ENCODE data around the gene SOX5.
A peak's percentile ranks its signal among the peaks of the same experiment; 100 is the strongest.

The SOX5 gene

DNA sequence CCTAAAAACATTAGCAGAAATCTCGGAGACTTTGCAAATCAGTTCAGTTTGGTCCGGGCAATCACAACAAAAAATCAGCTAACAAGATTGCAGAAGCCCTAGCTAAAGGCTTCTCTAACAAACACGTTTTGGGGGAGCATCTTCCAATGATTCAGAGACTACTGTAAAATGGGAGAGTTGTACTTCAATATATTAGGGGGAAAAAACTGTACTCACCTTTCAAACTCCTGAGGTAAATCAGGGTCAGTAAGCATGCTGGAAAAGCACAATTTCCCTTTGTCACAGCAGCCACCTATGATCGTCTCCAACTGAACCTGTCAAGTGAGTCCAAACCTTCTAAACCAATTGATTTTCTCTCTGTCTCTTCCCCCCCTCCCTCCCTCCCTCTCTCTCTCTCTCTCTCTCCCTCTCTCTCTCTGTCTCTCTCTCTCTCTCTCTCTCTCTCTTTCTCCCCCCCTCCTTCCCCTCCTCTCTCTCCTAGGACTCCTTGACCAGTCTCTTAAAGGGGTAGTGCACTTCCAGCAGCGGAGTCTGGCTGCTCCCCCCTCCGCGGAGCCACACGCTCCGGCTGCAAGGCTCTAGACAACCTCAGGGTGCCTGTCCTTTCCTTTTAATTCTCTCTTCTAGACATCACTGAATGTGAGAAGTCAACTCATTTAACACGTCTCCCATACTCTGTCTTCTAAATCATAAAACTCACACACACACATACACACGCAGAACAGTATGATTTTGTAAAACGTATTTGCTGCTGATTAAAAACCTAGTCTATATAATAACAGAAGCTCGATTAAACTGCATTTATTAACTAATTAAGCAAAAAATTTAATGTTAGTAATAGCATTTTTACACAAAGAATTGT lies at the start of gene SOX5:
SOX5 (minus strand) TSS at position 323 of the 862 bp plus-strand sequence; CDS start at position 254, 69 bp downstream.
- peak; percentile 13 for DNase-seq

DNA sequence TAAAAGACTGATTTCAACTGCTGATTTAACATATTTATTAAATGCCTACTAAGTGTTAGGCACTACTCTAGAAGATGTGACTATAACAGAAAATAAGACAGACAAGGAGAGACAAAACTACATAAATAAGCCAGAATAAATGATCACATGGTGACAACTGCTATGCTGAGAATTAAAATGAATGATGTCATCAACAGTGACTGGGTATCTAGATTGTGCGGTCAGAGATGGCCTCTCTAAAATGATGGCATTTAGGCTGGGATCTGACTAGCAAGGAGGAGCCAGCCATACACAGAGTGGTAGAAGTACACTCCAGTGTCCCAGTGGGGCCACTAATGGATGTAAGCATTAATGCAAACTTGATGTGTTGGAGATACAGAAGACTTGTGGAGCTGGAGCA lies 37.6 kb upstream of the SOX5 start:
- DNase-seq, result no peak

DNA sequence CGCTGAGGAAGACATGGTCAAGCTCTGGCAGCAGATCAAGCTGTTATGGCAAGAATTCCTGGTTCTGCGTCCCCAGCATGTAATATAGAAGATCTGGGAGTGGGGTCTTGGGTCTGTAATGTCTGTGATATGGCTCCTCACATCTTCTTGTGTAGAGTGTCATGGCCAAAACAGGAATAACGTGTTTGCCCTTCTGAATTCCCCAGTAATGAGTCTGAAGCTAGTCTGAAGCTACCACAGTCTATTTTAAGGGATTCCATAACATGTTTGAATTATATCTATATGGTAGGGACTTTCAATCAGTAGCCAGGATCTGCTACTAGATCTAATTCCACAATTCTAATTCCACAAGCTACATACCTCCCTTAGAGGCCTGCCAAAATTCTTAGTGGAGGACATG lies 31.4 kb upstream of the SOX5 start:
- DNase-seq, result no peak

- DNase-seq, result no peak
Observed at GRCh38 chr12:23964812-23965211, 15.3 kb upstream of the SOX5 start.

- DNase-seq, result no peak
Observed at GRCh38 chr12:23959826-23960225, 10.4 kb upstream of the SOX5 start.

- DNase-seq, result no peak
Observed at GRCh38 chr12:23954332-23954731, 4.9 kb upstream of the SOX5 start.

DNA sequence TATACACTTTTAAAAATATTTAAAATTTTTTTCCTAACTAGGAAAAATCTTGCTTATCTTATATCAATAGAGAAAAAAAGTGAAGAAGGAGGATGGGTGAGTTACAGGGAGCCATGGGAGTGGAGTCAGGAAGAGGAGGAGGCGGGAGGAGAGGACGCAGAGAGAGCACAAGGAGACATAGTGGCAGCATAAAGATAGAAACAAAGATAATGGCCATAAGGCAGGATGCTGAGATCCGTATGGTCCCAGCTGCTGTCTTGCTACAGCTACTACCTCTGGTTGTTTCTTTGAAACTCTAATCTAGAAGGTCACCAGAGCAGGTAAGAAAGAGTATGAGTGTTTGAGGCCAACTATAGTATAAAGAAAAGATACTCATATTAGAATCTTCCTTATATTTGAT lies 2.6 kb upstream of the SOX5 start:
- no peak for DNase-seq

- DNase-seq, result no peak
Observed at GRCh38 chr12:23950775-23951451, 1.4 kb upstream of the SOX5 start.

- no peak for DNase-seq
Observed at GRCh38 chr12:23950210-23950774, 822 bp upstream of the SOX5 start.

DNA sequence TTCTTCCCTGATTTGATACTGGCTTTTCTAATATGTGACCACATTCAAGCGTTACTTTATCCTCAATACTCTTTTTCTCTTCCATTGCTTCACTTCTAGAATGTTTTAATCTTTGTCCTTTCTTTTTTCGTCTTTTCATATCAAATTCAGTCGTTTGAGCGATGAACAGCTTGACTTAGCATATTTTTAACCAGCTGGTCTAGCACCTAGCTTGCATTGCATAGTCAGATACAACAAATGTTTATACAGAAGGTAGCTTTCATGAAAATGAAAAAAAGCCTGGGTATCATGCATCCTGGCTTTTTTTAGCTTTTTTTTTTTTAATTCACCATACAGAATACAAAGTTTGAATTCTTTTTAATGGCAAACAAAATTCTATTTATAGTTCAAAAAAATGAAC lies 1.2 kb downstream of the SOX5 start:
- no peak for DNase-seq

- no peak for DNase-seq
Observed at GRCh38 chr12:23947395-23947794, 2.1 kb downstream of the SOX5 start.

DNA sequence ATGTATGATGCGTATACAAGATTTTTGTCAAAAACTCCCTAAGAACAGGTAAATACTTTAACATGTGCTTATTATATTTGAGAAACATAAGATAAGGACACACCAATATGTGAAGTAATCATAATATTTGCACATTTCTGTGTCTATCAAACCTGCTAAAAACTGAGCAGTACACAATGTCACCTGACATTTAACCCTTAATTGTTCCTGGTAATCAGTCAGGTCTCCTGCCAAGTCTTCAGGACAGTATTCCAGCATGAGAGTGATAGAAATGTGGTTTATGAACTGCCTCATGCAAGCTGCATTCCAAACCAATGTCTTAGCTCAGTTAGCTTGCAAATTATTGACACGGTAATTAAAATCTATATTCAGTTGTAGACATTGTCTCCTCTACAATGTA lies 4.2 kb downstream of the SOX5 start:
- no peak for DNase-seq

GRCh38 chr12:23944067-23944466 lies 5.4 kb downstream of the SOX5 start:
- no peak for DNase-seq

DNA sequence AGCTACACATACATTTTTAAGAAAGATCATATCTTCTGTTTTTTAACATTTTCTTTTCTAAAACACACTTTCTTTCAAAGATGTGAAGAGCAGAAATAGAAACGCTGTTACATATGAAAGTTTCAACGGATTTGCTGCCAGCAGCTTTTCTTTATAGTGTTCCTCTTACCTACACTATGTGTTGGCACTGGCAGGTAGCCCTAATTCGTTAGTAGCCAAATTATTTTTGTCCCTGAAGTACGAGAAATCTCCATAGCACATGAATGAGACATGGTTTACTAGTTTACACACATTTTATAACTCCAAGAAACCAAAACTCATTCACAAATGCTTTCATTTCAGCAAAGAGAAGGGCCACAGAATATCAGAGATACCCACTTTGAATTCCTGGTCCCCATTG lies 6.6 kb downstream of the SOX5 start:
- no peak for DNase-seq

DNA sequence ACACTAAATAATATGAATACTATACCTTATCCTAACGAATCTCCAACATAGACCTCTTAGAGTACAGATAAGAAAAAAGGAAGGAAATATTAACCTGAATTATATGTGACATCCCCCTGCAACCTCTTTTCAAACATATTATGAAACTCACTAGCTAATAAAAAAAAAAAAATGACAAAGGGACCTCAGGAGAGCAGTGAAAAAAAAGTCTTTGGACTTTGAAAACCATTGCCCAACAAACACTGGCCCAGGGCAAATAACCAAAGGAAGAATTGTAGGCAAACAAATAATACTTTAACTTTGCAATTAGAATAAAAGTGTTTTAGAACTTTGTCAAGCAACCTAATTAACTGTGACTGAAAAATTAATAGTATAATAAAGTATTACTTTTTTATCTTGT lies 7.7 kb downstream of the SOX5 start:
- DNase-seq, result no peak

DNA sequence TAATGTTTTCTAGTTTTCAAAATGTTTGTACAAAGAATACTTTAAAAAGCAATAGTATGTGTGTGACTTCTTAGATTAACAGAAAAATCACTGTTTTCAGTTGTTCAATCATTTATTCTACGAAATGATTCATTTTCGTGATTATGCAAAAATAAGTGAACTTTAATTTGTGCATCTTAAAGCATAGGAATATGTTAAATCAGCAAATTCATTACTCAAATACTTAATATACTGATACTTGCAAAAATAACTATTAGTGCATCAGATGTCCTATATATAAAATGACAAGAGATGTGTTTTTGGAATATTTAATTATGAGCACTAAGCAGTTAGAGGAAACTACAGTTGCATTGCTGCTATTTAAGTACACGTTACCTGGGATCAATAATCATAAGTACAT lies 11.0 kb downstream of the SOX5 start:
- DNase-seq, result no peak

- no peak for DNase-seq
Observed at GRCh38 chr12:23931176-23931575, 18.3 kb downstream of the SOX5 start.

GRCh38 chr12:23930599-23930998 lies 18.9 kb downstream of the SOX5 start:
- DNase-seq, result no peak

GRCh38 chr12:23929906-23930305 lies 19.6 kb downstream of the SOX5 start:
- DNase-seq, result no peak

DNA sequence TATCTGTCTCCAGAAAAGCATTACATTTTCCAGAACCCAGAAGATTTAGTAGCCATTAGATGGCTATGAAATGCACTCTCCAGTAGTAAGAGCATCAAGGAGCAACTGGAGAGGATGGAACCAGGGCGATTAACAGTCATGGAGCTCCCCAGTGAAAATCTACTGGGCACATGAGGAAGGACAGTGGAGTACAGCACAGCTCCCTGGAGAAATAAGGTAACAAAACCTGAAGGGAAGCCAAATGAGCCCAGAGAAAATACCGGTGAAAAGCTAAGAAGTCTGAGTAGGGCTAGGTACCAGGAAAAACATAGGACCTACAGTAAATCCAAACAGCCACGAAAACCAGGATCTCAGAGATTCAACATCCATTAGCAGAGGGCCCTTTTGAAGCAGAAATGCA lies 21.6 kb downstream of the SOX5 start:
- no peak for DNase-seq

GRCh38 chr12:23921099-23921856 lies 28.2 kb downstream of the SOX5 start:
- no peak for DNase-seq

GRCh38 chr12:23911574-23911973 lies 37.9 kb downstream of the SOX5 start:
- DNase-seq, result no peak

- DNase-seq, result no peak
Observed at GRCh38 chr12:23909551-23909950, 39.9 kb downstream of the SOX5 start.
